Colonic mucosa (tissue), 4 donors: ENCODE measurements around the gene TELO2. TPM values are rescaled to one million over a fixed set of nuclear protein-coding genes. Genes with fewer than 3 reads are reported as not detected.

Experiments
- DNase-seq: peaks from one replicate; pipeline ENCODE4 v3.0.0-alpha.2; 2020
- H3K27ac ChIP-seq: fragments of 200-600 bp; one replicate; pipeline ENCODE4 v1.8.0; 2021
- H3K27me3 ChIP-seq: fragments of 200-600 bp; one replicate; pipeline ENCODE4 v1.8.0; 2021
- H3K36me3 ChIP-seq: fragments of 200-600 bp; one replicate; pipeline ENCODE4 v1.8.0; 2021
- H3K4me1 ChIP-seq: fragments of 200-600 bp; one replicate; pipeline ENCODE4 v1.8.0; 2021; ENCODE audit warnings: mild to moderate bottlenecking
- H3K4me3 ChIP-seq: fragments of 200-600 bp; one replicate; pipeline ENCODE4 v1.8.0; 2021
- H3K9ac ChIP-seq, 2 donors: one replicate each; pipeline ENCODE4 v1.7.0; 2013; ENCODE audit warnings: control low read depth in 2 of 2, low read depth in 2 of 2, low read length in 2 of 2
- H3K9me3 ChIP-seq: fragments of 200-600 bp; one replicate; pipeline ENCODE4 v1.8.0; 2021
- intact Hi-C: fragments of 100-400 bp; cut with DNase I; formaldehyde crosslinking; loops from one replicate; pipeline ENCODE4 v1.14.1; 2022
- total RNA-seq, 2 donors: library from RNA; stranded (reverse); fragmentation: NEBNext Ultra II Directional in 1 of 2; extraction: Animal tissue kit (Norgen Biotek cat#: 25700) in 1 of 2; gene quantifications; one replicate each; pipeline ENCODE4 v1.2.1, GENCODE V29; 2021
- TF ChIP-seq, protein P1 (sequence below): fragments of 200-600 bp; IDR thresholded peaks from one replicate; pipeline ENCODE4 v1.8.0; 2022; ENCODE audit warnings: antibody characterized with exemption, mild to moderate bottlenecking
- donor health status: healthy.
- donor health status: DM: no; HTN: no; CAD: no.
- donor health status: DM: no; HTN: no; CAD: no.

Gene TELO2
- total RNA-seq, 2 donors from 2014 or later = 18.4 to 76.0 TPM

DNA sequence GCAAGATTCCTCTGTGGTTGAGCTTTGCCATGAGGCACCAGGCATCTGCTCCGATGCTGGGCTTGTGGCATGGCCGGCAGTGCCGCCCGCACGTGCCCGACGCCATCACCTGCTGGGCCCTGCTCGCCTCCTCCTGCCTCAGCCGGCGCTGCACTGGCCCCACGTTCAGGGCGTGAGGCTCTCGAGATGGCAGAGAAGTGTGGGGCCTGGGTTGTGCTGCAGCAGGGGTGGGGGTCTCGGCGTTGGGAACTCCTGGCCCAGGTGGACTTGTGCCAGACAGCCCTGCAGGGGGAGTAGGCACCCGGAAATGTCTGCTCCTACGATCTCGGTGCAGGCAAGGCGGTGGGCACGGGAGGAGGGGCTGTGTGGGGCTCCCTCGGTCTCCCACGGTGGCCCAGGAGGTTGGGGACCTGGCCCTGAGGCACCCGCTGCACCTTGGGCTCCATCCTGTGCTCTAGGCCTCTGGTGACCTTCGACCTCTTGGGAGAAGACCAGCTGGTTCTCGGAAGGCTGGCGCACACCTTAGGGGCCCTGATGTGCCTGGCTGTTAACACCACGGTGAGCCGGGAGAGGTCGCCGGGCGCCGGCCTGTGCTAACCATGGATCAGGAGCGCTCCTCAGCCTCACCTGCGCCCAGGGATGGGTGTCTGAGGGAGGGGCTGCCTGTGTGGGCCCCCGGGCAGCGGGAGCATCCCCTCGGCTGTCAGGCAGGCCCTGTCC is 13.5 kb downstream of the TELO2 start:
- Histone ChIP-seq H3K4me1 (no peaks in the 10 kb centered on the region), H3K4me3 (no peak overlapping the region), H3K36me3 (peaks cover 6% of the 10 kb centered on the region), H3K9ac (no peak overlapping the region), H3K9me3 (no peaks in the 10 kb centered on the region), H3K27me3 (no peaks in the 10 kb centered on the region), H3K27ac (no peak overlapping the region)
- no peak for DNase-seq
- TF ChIP-seq, protein P1, sequence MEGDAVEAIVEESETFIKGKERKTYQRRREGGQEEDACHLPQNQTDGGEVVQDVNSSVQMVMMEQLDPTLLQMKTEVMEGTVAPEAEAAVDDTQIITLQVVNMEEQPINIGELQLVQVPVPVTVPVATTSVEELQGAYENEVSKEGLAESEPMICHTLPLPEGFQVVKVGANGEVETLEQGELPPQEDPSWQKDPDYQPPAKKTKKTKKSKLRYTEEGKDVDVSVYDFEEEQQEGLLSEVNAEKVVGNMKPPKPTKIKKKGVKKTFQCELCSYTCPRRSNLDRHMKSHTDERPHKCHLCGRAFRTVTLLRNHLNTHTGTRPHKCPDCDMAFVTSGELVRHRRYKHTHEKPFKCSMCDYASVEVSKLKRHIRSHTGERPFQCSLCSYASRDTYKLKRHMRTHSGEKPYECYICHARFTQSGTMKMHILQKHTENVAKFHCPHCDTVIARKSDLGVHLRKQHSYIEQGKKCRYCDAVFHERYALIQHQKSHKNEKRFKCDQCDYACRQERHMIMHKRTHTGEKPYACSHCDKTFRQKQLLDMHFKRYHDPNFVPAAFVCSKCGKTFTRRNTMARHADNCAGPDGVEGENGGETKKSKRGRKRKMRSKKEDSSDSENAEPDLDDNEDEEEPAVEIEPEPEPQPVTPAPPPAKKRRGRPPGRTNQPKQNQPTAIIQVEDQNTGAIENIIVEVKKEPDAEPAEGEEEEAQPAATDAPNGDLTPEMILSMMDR = no peak
- intact Hi-C loops = no loop called here

DNA sequence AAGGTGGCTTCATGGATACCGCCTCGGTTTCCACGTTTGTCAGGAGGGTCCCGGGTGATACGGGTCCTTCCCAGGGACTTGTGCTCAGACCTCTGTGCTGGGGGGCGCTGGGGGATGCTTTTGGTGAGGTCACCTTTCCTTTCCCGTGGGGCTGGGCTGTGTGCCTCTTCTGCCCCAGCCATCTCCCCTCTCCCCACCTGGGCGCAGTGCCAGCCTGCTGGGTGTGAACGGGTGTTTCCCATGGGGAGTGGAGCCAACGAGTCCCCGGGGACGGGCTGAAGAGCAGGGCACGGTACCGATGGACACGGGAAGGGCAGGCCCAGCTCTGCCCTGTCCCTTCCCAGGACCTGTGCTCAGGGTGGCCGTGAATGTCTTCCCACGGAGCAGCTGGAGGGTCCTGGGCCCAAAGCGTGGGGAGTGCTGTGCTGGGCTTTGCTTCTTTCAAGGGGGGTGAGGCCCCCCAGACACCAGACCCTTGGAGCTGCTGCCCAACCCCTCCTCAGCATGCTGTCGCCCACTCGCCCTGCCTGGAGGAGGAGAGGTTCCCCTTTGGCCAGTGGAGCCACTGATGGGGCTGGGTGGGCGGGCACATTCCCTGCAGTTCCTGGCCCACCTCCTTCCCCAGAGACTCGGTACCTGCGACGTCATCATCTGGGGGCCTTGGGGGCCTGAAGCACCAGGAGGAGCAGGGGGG is 15.5 kb downstream of the TELO2 start:
- H3K9ac ChIP-seq = no peak overlapping the region
- no peaks in the 10 kb centered on the region for H3K4me1 ChIP-seq
- no peak overlapping the region for H3K4me3 ChIP-seq
- intact Hi-C loops = no loop called here
- no peaks in the 10 kb centered on the region for H3K9me3 ChIP-seq
- H3K36me3 ChIP-seq = no peaks in the 10 kb centered on the region
- H3K27ac ChIP-seq = no peak overlapping the region
- TF ChIP-seq, protein P1 = no peak
- no peak for DNase-seq
- H3K27me3 ChIP-seq = no peaks in the 10 kb centered on the region

DNA sequence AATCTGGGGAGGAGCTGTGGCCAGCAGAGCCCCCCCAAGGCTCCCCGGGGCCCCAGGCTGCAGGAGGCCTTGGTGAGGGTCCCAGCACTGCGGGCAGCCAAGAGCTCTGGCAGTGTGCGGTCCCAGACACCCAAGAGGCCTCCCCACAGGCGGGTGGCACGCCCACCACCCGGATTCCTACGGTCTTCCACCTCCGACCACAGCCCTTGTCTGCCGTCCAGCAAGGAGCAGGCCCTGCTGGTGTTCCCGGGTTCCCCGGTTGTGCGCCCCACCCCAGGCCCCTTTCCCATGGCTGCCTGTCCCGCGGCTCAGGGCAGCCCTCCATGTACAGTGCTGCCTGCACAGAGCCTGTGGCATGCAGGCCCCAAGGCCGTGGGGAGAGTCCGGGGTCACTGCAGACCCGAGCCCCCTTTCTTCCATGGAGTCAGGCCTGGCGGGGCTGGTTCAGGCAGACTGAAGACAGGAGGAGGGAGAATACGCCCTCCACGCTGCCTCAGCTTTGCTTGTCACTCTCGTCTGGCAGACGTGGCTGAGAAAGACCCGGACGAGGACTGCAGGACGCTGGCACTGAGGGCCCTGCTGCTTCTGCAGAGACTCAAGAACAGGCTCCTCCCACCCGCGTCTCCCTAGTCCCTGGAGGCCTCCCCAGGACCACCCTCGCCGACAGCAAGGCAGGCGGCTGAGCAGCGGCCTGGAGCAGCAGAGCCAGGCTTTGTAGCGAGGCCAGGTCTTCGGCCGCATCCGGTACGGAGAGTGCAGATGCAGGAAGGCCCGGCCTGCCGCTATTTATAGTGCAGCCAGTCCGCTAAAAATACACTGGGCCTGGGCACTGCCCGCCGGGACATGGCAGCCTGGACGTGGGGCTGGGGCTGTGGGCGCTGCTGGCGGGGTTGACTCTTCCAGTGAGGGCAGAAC is 16.4 kb downstream of the TELO2 start:
- H3K36me3 ChIP-seq = no peaks in the 10 kb centered on the region
- no peak overlapping the region for H3K4me3 ChIP-seq
- H3K27ac ChIP-seq = no peak overlapping the region

DNA sequence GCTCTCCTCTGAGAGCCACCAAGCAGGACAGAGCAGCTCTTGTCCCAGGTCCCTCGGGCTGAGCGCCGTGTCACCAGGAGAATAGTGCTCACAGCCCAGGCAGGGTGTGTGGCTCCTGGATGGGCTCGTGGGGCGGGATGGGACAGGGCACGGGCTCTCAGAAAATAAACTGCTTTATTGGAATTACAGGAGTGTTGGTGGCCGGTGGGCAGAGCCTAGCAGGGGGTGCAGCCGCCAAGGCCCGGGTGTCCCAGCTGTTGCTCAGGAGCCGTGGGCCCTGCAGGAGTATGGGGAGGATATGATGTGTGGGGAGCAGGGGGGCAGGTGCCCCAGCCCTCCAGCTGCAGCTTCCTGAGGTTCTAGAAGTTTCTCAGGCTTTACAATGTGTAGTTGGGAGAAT is 17.1 kb downstream of the TELO2 start:
- H3K36me3 ChIP-seq = no peaks in the 10 kb centered on the region
- TF ChIP-seq, protein P1 = no peak
- no peak overlapping the region for H3K27ac ChIP-seq
- H3K4me1 ChIP-seq = no peaks in the 10 kb centered on the region
- intact Hi-C loops = no loop called here
- no peak overlapping the region for H3K9ac ChIP-seq
- H3K9me3 ChIP-seq = no peaks in the 10 kb centered on the region
- no peak overlapping the region for H3K4me3 ChIP-seq
- no peak for DNase-seq
- no peaks in the 10 kb centered on the region for H3K27me3 ChIP-seq

More for the DNA sequence above, 16.4 kb downstream of the TELO2 start:
- intact Hi-C loops = no loop called here
- no peaks in the 10 kb centered on the region for H3K4me1 ChIP-seq
- H3K27me3 ChIP-seq = no peaks in the 10 kb centered on the region
- no peak for DNase-seq
- TF ChIP-seq, protein P1 = no peak
- no peaks in the 10 kb centered on the region for H3K9me3 ChIP-seq
- no peak overlapping the region for H3K9ac ChIP-seq

DNA sequence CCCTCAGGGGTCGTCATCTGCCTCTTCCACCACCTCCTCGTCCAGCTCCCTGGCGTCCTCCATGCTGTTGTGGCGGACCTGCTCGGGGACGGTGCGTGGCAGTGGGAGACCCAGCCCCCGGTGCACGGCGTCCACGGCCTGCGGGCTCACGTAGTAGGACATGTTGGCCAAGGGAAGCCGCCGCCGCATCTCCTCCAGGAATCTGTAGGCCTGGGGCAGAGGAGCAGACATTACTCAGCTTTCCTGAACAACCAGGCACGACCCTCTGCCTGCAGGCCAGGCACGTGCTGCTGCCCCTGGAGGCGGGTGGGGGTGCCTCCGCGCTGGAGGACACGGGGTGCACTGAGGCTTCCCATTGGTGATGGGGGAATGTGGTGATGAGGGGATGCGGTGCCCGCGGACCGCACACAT is 17.8 kb downstream of the TELO2 start:
- Histone ChIP-seq H3K4me1 (no peaks in the 10 kb centered on the region), H3K27ac (no peak overlapping the region), H3K27me3 (no peaks in the 10 kb centered on the region), H3K36me3 (no peaks in the 10 kb centered on the region), H3K9ac (no peak overlapping the region), H3K4me3 (no peak overlapping the region), H3K9me3 (no peaks in the 10 kb centered on the region)
- DNase-seq = no peak
- TF ChIP-seq, protein P1 = no peak
- intact Hi-C loops = no loop called here
